Upper lobe of left lung (tissue), 4 donors: Measurements from ENCODE around the gene MBNL2.

Experiments
- CTCF ChIP-seq, 6 experiments: fragments of 450-650 bp in 4 of 6; fragments of 200-600 bp in 2 of 6; sonication (generic) in 2 of 6; IDR thresholded peaks; one replicate each; pipeline ENCODE4 v1.5.1; 2016 to 2019; ENCODE audit warnings: antibody characterized with exemption in 6 of 6
- POLR2AphosphoS5 ChIP-seq, 2 donors: sonication (generic); formaldehyde crosslinking; IDR thresholded peaks; one replicate each; pipeline ENCODE4 v1.5.1; 2017; ENCODE audit warnings: antibody characterized with exemption in 2 of 2

- TF ChIP-seq CTCF (IDR thresholded peaks at IDR 0.05) (no peak), POLR2AphosphoS5 (IDR thresholded peaks at IDR 0.05) (no peak)
Observed at GRCh38 chr13:97238883-97239282, 16.8 kb downstream of the MBNL2 start.
